ENCODE measurements around the gene IL1RAPL2. TPM values are rescaled to one million over a fixed set of nuclear protein-coding genes. Genes with fewer than 3 reads are reported as not detected.
A peak's percentile ranks its signal among the peaks of the same experiment; 100 is the strongest.

Gene IL1RAPL2
- polyA plus RNA-seq, 3 donors, result not detected

DNA sequence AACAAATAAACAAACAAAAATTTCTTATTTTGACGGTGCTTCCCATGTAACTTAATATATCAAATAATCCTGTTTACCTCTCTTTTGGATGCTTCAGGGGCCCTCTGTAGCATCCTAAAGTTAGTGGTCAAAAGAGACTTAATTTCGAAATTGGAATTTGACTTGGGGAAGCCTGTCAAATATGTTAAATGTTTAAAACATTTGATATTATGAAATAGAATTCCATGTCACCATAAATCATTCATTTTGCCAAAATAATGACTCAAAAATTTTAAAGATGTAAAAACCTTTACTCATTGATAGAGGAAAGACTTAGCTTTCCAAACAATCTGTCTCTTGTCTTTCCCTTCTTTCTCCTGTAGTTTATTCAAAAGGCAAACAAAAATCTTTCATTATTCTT, 675.1 kb downstream of the IL1RAPL2 start:
- no CpG with 5 or more reads among the region's 2 CpGs for WGBS (ENCODE audit: insufficient coverage)
- H3K27ac ChIP-seq (ENCODE audit: low read depth in 1 of 2, low read length in 2 of 2), result no peak overlapping the region
- H3K36me3 Mint-ChIP-seq, result no peaks in the 10 kb centered on the region
- H4K20me1 ChIP-seq (ENCODE audit: insufficient read depth, low read length), result no peaks in the 10 kb centered on the region
- intact Hi-C loops (cut with micrococcal nuclease), result no loop called here
- no peak overlapping the region for H3K9ac ChIP-seq (ENCODE audit: insufficient read depth, low read length, poor library complexity, severe bottlenecking)
- no peaks in the 10 kb centered on the region for H3K9me3 ChIP-seq (replicated peaks in 1 of 2; ENCODE audit: control insufficient read depth in 1 of 2, insufficient read depth in 1 of 2, low read length in 2 of 2)
- H3K4me3 ChIP-seq (replicated peaks in 1 of 3; ENCODE audit: low read depth in 2 of 3, low read length in 3 of 3), result no peak overlapping the region
- H3K27me3 ChIP-seq (ENCODE audit: control insufficient read depth in 2 of 2, insufficient read depth in 2 of 2, low read length in 2 of 2), result no peaks in the 10 kb centered on the region
- no peak overlapping the region for H3K4me2 ChIP-seq (replicated peaks; ENCODE audit: extremely low read depth, low read length, poor library complexity, severe bottlenecking)
- DNase-seq, result no peak
- TF ChIP-seq CTCF (IDR thresholded peaks at IDR 0.05), result no peak
- H2AFZ ChIP-seq (ENCODE audit: insufficient read depth, low read depth, low read length, poor library complexity, severe bottlenecking), result no peak overlapping the region
- H3K27ac Mint-ChIP-seq, result no peak overlapping the region
- no peaks in the 10 kb centered on the region for H3K4me1 ChIP-seq (ENCODE audit: control insufficient read depth in 1 of 2, insufficient read depth in 2 of 2, low read length in 2 of 2)
- H3K36me3 ChIP-seq (replicated peaks in 1 of 2; ENCODE audit: control insufficient read depth in 1 of 2, insufficient read depth in 2 of 2, low read length in 2 of 2), result no peaks in the 10 kb centered on the region
- peaks cover 0 to 3% (median 0%) of the 10 kb centered on the region in 3 donors for H3K27me3 Mint-ChIP-seq (ENCODE audit: low read depth in 3 of 3)
- H3K4me1 Mint-ChIP-seq, result no peaks in the 10 kb centered on the region
- no peak overlapping the region for H3K4me3 Mint-ChIP-seq
- H3K79me2 ChIP-seq (ENCODE audit: insufficient read depth, low read length), result no peaks in the 10 kb centered on the region
- peaks cover 0 to 4% (median 0%) of the 10 kb centered on the region in 7 donors for H3K9me3 Mint-ChIP-seq

DNA sequence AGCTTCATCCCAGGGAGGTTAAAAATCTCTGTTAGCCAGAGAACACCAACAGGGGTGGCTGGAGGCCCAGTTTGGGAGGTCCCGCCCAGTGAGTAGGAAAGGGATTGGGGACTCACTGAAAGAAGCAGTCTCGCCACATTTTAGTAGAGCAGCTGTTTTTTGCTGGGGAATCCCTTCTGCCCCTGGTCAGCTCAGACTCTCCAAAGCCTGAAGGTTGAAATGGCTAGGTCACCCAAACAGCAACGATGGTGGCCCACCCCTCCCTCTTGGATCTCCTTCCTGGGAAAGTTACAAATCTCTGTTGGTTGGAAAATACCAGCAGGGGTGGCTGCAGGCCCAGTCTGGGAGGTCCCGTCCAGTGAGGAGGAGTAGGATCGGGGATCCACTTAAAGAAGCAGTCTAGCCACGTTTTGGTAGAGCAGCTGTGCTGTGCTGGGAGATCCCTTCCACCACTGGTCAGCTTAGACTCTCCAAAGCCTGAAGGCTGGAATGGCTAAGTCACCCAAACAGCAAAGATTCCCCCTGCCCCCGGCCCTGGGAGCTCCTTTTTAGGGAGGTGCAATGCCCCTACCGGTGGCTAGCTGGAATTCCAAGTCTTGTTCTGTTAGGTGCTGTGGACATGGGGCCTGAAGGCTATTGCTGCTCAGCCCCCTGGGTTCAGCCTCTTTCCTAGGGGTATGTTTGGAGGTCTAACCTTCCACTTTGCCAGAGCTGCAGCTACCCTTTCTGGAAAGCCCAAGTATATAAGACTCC, 694.5 kb downstream of the IL1RAPL2 start:
- no peak overlapping the region for H3K9ac ChIP-seq (ENCODE audit: insufficient read depth, low read length, poor library complexity, severe bottlenecking)
- H3K4me3 ChIP-seq (replicated peaks in 1 of 3; ENCODE audit: low read depth in 2 of 3, low read length in 3 of 3), result no peak overlapping the region
- no peaks in the 10 kb centered on the region for H3K36me3 Mint-ChIP-seq
- WGBS (ENCODE audit: insufficient coverage), result 95% methylated on average over 2 of the region's 8 CpGs
- no peaks in the 10 kb centered on the region for H3K27me3 ChIP-seq (ENCODE audit: control insufficient read depth in 2 of 2, insufficient read depth in 2 of 2, low read length in 2 of 2)
- no peak overlapping the region for H3K27ac ChIP-seq (ENCODE audit: low read depth in 1 of 2, low read length in 2 of 2)
- intact Hi-C loops (cut with micrococcal nuclease), result no loop called here
- no peak overlapping the region for H3K4me2 ChIP-seq (replicated peaks; ENCODE audit: extremely low read depth, low read length, poor library complexity, severe bottlenecking)
- no peak for DNase-seq
- H3K4me3 Mint-ChIP-seq, result no peak overlapping the region
- no peaks in the 10 kb centered on the region for H3K79me2 ChIP-seq (ENCODE audit: insufficient read depth, low read length)
- no peaks in the 10 kb centered on the region for H3K36me3 ChIP-seq (replicated peaks in 1 of 2; ENCODE audit: control insufficient read depth in 1 of 2, insufficient read depth in 2 of 2, low read length in 2 of 2)
- no peaks in the 10 kb centered on the region for H3K4me1 ChIP-seq (ENCODE audit: control insufficient read depth in 1 of 2, insufficient read depth in 2 of 2, low read length in 2 of 2)
- no peaks in the 10 kb centered on the region for H3K4me1 Mint-ChIP-seq
- H2AFZ ChIP-seq (ENCODE audit: insufficient read depth, low read depth, low read length, poor library complexity, severe bottlenecking), result no peak overlapping the region
- H3K27me3 Mint-ChIP-seq (ENCODE audit: low read depth in 3 of 3), result peaks cover 0 to 7% (median 0%) of the 10 kb centered on the region in 3 donors
- H3K27ac Mint-ChIP-seq, result peak overlapping the region in 1 of 7 donors; percentile 12
- H3K9me3 Mint-ChIP-seq, result peaks cover 0 to 8% (median 3%) of the 10 kb centered on the region in 7 donors
- TF ChIP-seq CTCF (IDR thresholded peaks at IDR 0.05), result no peak
- peaks cover 0 to 10% of the 10 kb centered on the region in 2 donors for H3K9me3 ChIP-seq (replicated peaks in 1 of 2; ENCODE audit: control insufficient read depth in 1 of 2, insufficient read depth in 1 of 2, low read length in 2 of 2)
- no peaks in the 10 kb centered on the region for H4K20me1 ChIP-seq (ENCODE audit: insufficient read depth, low read length)
